H1 (cell line): Measurements from ENCODE around the gene CEP350. TPM values are rescaled to one million over a fixed set of nuclear protein-coding genes. Genes with fewer than 3 reads are reported as not detected.

Experiments
- CTCF ChIA-PET: fragments of 300-600 bp; sonication (Branson Sonifier 250); formaldehyde crosslinking; loops from one replicate; lab custom pipeline; 2021; ENCODE audit not compliant: partially characterized antibody; lab: Charles Lee
- POLR2A ChIA-PET: fragments of 300-600 bp; sonication (Branson Sonifier 250); formaldehyde crosslinking; loops from one replicate; lab custom pipeline; 2021; ENCODE audit warnings: inconsistent platforms; ENCODE audit not compliant: partially characterized antibody; lab: Charles Lee
- DNase-seq, 2 experiments: peaks; one replicate each; pipeline versions ENCODE4 v3.0.0 to v3.0.0-alpha.2; 2010 to 2022; ENCODE audit warnings: low spot score in 2 of 2, low read depth in 1 of 2, mixed read lengths in 1 of 2
- FAIRE-seq: peaks from 2 replicates; lab custom pipeline; 2011; peaks lifted over from hg19 to GRCh38; lab: Jason Lieb, UNC
- H2AFZ ChIP-seq: 2 replicates; pipeline ENCODE4 v1.8.1; 2012; ENCODE audit warnings: low read length, inconsistent platforms
- H2AK5ac ChIP-seq: 2 replicates; pipeline ENCODE4 v1.6.1; 2013; ENCODE audit warnings: low read depth, low read length
- H2BK120ac ChIP-seq: replicated peaks from 2 replicates; pipeline ENCODE3; 2013; ENCODE audit warnings: low read depth, low read length, inconsistent platforms
- H2BK12ac ChIP-seq: 2 replicates; pipeline ENCODE4 v1.6.1; 2013; ENCODE audit warnings: low read depth, low read length
- H2BK15ac ChIP-seq: 2 replicates; pipeline ENCODE4 v1.6.1; 2013; ENCODE audit warnings: low read length
- H2BK20ac ChIP-seq: 2 replicates; pipeline ENCODE4 v1.6.1; 2013; ENCODE audit warnings: low read length
- H2BK5ac ChIP-seq: 2 replicates; pipeline ENCODE4 v1.6.1; 2013; ENCODE audit warnings: low read depth, low read length
- H3K14ac ChIP-seq: 2 replicates; pipeline ENCODE4 v1.6.1; 2013; ENCODE audit warnings: inconsistent platforms; ENCODE audit not compliant: insufficient read length
- H3K18ac ChIP-seq: 2 replicates; pipeline ENCODE4 v1.6.1; 2013; ENCODE audit warnings: low read length; ENCODE audit errors: extremely low read depth
- H3K23ac ChIP-seq: 2 replicates; pipeline ENCODE4 v1.6.1; 2013; ENCODE audit warnings: inconsistent platforms; ENCODE audit not compliant: insufficient read length
- H3K23me2 ChIP-seq: 2 replicates; pipeline ENCODE4 v1.6.1; 2013; ENCODE audit warnings: low read depth, low read length
- H3K27ac ChIP-seq: 2 replicates; pipeline ENCODE4 v1.6.1; 2011; ENCODE audit warnings: low read depth, low read length, inconsistent platforms
- H3K27me3 ChIP-seq, 4 experiments: replicated peaks in 1 of 4; 1 replicate in 1 of 4; 2 replicates in 3 of 4; pipeline versions ENCODE4 v1.6.1 to v1.8.1; 2011 to 2013; ENCODE audit warnings: low read length in 3 of 4, mild to moderate bottlenecking in 3 of 4, inconsistent platforms in 2 of 4, mixed read lengths in 2 of 4, moderate library complexity in 1 of 4; ENCODE audit not compliant: control insufficient read depth in 3 of 4, insufficient read depth in 3 of 4; ENCODE audit errors: extremely low read depth in 1 of 4
- H3K36me3 ChIP-seq, 4 experiments: 2 replicates each; pipeline versions ENCODE4 v1.6.1 to v1.8.1; 2011 to 2013; ENCODE audit warnings: mild to moderate bottlenecking in 4 of 4, low read length in 3 of 4, moderate library complexity in 2 of 4, control low read depth in 1 of 4, inconsistent platforms in 1 of 4; ENCODE audit not compliant: insufficient read depth in 4 of 4, control insufficient read depth in 2 of 4
- H3K4ac ChIP-seq: replicated peaks from 2 replicates; pipeline ENCODE3; 2013; ENCODE audit warnings: low read length, low read depth, mixed read lengths, inconsistent platforms; ENCODE audit not compliant: insufficient read length
- H3K4me1 ChIP-seq, 4 experiments: replicated peaks in 1 of 4; 1 replicate in 1 of 4; 2 replicates in 3 of 4; pipeline versions ENCODE4 v1.6.1 to v1.8.1; 2011 to 2013; ENCODE audit warnings: low read length in 3 of 4, inconsistent platforms in 2 of 4, mixed read lengths in 1 of 4; ENCODE audit not compliant: insufficient read depth in 4 of 4, control insufficient read depth in 3 of 4
- H3K4me2 ChIP-seq, 2 experiments: 2 replicates each; pipeline versions ENCODE4 v1.6.1 to v1.8.1; 2011 to 2013; ENCODE audit warnings: low read depth in 2 of 2, low read length in 2 of 2, control low read depth in 1 of 2, inconsistent platforms in 1 of 2, mild to moderate bottlenecking in 1 of 2; ENCODE audit not compliant: insufficient read depth in 1 of 2
- H3K4me3 ChIP-seq, 4 experiments: fragments of 200-600, 300-600 bp in 1 of 4; sonication (generic), shearing (Covaris generic), sonication (Bioruptor Twin) in 1 of 4; 2 replicates each; pipeline versions ENCODE4 v1.5.1 to v1.8.1; 2011 to 2016; ENCODE audit warnings: low read length in 4 of 4, low read depth in 3 of 4, control low read depth in 2 of 4, inconsistent platforms in 2 of 4, mild to moderate bottlenecking in 2 of 4, mixed read lengths in 1 of 4, moderate library complexity in 1 of 4; ENCODE audit not compliant: insufficient read depth in 2 of 4; ENCODE audit errors: extremely low read depth in 1 of 4
- H3K56ac ChIP-seq: replicated peaks from 2 replicates; pipeline ENCODE3; 2013; ENCODE audit warnings: low read depth, mild to moderate bottlenecking, mixed read lengths, low read length, inconsistent platforms; ENCODE audit not compliant: insufficient read length
- H3K79me1 ChIP-seq: 2 replicates; pipeline ENCODE4 v1.6.1; 2013; ENCODE audit warnings: low read depth, low read length, control low read depth
- H3K79me2 ChIP-seq, 2 experiments: 2 replicates each; pipeline versions ENCODE4 v1.6.1 to v1.8.1; 2012 to 2013; ENCODE audit warnings: low read length in 2 of 2, mild to moderate bottlenecking in 2 of 2, inconsistent platforms in 1 of 2; ENCODE audit not compliant: insufficient read depth in 2 of 2, control insufficient read depth in 1 of 2
- H3K9ac ChIP-seq, 4 experiments: replicated peaks in 1 of 4; 1 replicate in 1 of 4; 2 replicates in 3 of 4; pipeline versions ENCODE4 v1.6.1 to v1.8.1; 2011 to 2013; ENCODE audit warnings: low read depth in 3 of 4, low read length in 3 of 4, control low read depth in 2 of 4, mild to moderate bottlenecking in 2 of 4, moderate library complexity in 2 of 4, inconsistent platforms in 1 of 4; ENCODE audit errors: extremely low read depth in 1 of 4
- H3K9me3 ChIP-seq, 2 experiments: 2 replicates each; pipeline versions ENCODE4 v1.6.1 to v1.8.1; 2012 to 2013; ENCODE audit warnings: mild to moderate bottlenecking in 2 of 2, moderate library complexity in 2 of 2, control low read depth in 1 of 2, inconsistent platforms in 1 of 2, low read depth in 1 of 2, low read length in 1 of 2, mixed read lengths in 1 of 2; ENCODE audit not compliant: insufficient read depth in 2 of 2
- H4K20me1 ChIP-seq, 2 experiments: replicated peaks in 1 of 2; 2 replicates each; pipeline versions ENCODE3 to v1.8.1; 2011 to 2013; ENCODE audit warnings: inconsistent platforms in 2 of 2, low read length in 2 of 2, mild to moderate bottlenecking in 1 of 2; ENCODE audit not compliant: insufficient read depth in 2 of 2, control insufficient read depth in 1 of 2
- H4K5ac ChIP-seq: 2 replicates; pipeline ENCODE4 v1.6.1; 2013; ENCODE audit warnings: low read length, low read depth, mixed read lengths, inconsistent platforms; ENCODE audit not compliant: insufficient read length
- H4K8ac ChIP-seq: 2 replicates; pipeline ENCODE4 v1.8.0; 2013; ENCODE audit warnings: mild to moderate bottlenecking, moderate library complexity, low read length, inconsistent platforms; ENCODE audit not compliant: insufficient read depth; ENCODE audit errors: extremely low read depth
- H4K91ac ChIP-seq: replicated peaks from 2 replicates; pipeline ENCODE3; 2013; ENCODE audit warnings: low read length, mixed read lengths, inconsistent platforms; ENCODE audit not compliant: insufficient read length
- JUND ChIP-seq: IDR thresholded peaks from 2 replicates; pipeline ENCODE4 v1.6.1; 2011; ENCODE audit warnings: mild to moderate bottlenecking, improper control_type of control experiment, low read length
- SIRT6 ChIP-seq: IDR thresholded peaks from one replicate; pipeline ENCODE4 v1.7.1; 2012; ENCODE audit warnings: low read length, inconsistent platforms
- ZNF274 ChIP-seq: IDR thresholded peaks from 2 replicates; pipeline ENCODE4 v1.7.0; 2012; ENCODE audit warnings: low read length, borderline replicate concordance; ENCODE audit errors: extremely low read depth
- WGBS, 2 experiments: shearing (Covaris generic) in 1 of 2; methylation state at CpG; one replicate each; pipeline versions ENCODE4 v1.1.6 to v1.1.7; 2013 to 2015; ENCODE audit warnings: low lambda C conversion rate in 2 of 2, mixed read lengths in 2 of 2, inconsistent platforms in 1 of 2, low coverage in 1 of 2, missing lambda C conversion rate in 1 of 2; ENCODE audit not compliant: insufficient replicate concordance in 2 of 2, insufficient coverage in 1 of 2, insufficient read length in 1 of 2; ENCODE audit errors: extremely low coverage in 1 of 2, missing lambda C conversion rate in 1 of 2; 5-methylcytosine and 5-hydroxymethylcytosine counted together
- polyA plus RNA-seq, 7 experiments: library from polyadenylated mRNA; depleted of rRNA in 3 of 7; stranded (reverse) in 5 of 7; unstranded in 2 of 7; fragments of >200 nt in 5 of 7; fragments of 200-250 nt in 2 of 7; gene quantifications; 1 replicate in 5 of 7; 2 replicates in 1 of 7; 4 replicates in 1 of 7; pipeline versions ENCODE4 v1.2.1 to v1.2.3, GENCODE V29; 2011 to 2013; ENCODE audit warnings: missing spikeins in 2 of 7, mixed read lengths in 2 of 7
- total RNA-seq: library from RNA; stranded (reverse); fragmentation: NEBNext Ultra II Directional; extraction: Animal tissue kit (Norgen Biotek cat#: 25700); gene quantifications from 2 replicates; pipeline ENCODE4 v1.2.1, GENCODE V29; 2021

The CEP350 gene
- total and polyA plus RNA-seq, 2 of the 8 experiments (the other 6 are each of a cell fraction or from before 2014, with no cell fraction given): 5.6 to 39.4 TPM

- H4K5ac ChIP-seq: no peak overlapping the region
- no peak overlapping the region for H2AK5ac ChIP-seq
- peaks cover 0 to 30% (median 6%) of the 10 kb centered on the region in 4 experiments; a peak in 4 of 8 replicates for H3K36me3 ChIP-seq
- no peak overlapping the region for H3K18ac ChIP-seq
- no peak overlapping the region for H3K56ac ChIP-seq
- no peaks in the 10 kb centered on the region for H3K27me3 ChIP-seq
- H2BK20ac ChIP-seq: no peak overlapping the region
- no peak overlapping the region for H2BK12ac ChIP-seq
- no peaks in the 10 kb centered on the region for H3K9me3 ChIP-seq
- no peaks in the 10 kb centered on the region for H3K23me2 ChIP-seq
- H3K4ac ChIP-seq: no peak overlapping the region
- no peaks in the 10 kb centered on the region for H4K20me1 ChIP-seq
- ChIA-PET CTCF (interaction anchor here (1.0 kb wide), 1 partner anchor 161 kb away, joined by 3 read pairs; no protein-coding TSS in a partner anchor), POLR2A (no interaction called here)
- no peak overlapping the region for H2AFZ ChIP-seq
- H3K27ac ChIP-seq: no peak overlapping the region
- H2BK120ac ChIP-seq: no peak overlapping the region
- no peak overlapping the region for H2BK15ac ChIP-seq
- H3K79me1 ChIP-seq: no peaks in the 10 kb centered on the region
- no peaks in the 10 kb centered on the region for H3K79me2 ChIP-seq
- H3K23ac ChIP-seq: no peak overlapping the region
- no peak overlapping the region for H3K4me2 ChIP-seq
- H3K4me1 ChIP-seq: no peaks in the 10 kb centered on the region
- H2BK5ac ChIP-seq: no peak overlapping the region
- no peak overlapping the region for H3K4me3 ChIP-seq
- no peak overlapping the region for H4K91ac ChIP-seq
- no peak overlapping the region for H3K14ac ChIP-seq
- H4K8ac ChIP-seq: no peak overlapping the region
- no peak overlapping the region for H3K9ac ChIP-seq
- DNase-seq (no peak), FAIRE-seq (no peak)
- TF ChIP-seq ZNF274: no peak
- TF ChIP-seq SIRT6: no peak
- TF ChIP-seq JUND: no peak
- WGBS, 2 experiments: 91% methylated on average over 1 of the region's 1 CpG; no CpG with 5 or more reads in 1 of the 2 experiments
Observed at GRCh38 chr1:180028864-180029263, 74.3 kb downstream of the CEP350 start.
